HFF-Myc (cell line): Measurements from ENCODE around the gene FCMR.

Experiments
- DNase-seq: peaks from one replicate; pipeline ENCODE4 v3.0.0-alpha.2; 2011; ENCODE audit warnings: low read depth; ENCODE audit errors: extremely low read depth
- H3K4me3 ChIP-seq: replicated peaks from 2 replicates; pipeline ENCODE4 v1.5.1; 2011; ENCODE audit warnings: low read depth, mild to moderate bottlenecking, control low read depth, low read length
- CTCF ChIP-seq: IDR thresholded peaks from 2 replicates; pipeline ENCODE4 v1.5.1; 2012; ENCODE audit warnings: mild to moderate bottlenecking, low read depth, low read length, control low read depth; ENCODE audit errors: missing control alignments

Gene FCMR

GRCh38 chr1:206921772-206922265 lies at the start of gene FCMR:
TSS of gene FCMR (minus strand) at chr1:206921941. CDS start at chr1:206921854, 87 bp downstream.
- no peak within 1 kb of the TSS for H3K4me3 ChIP-seq
- no peak for TF ChIP-seq CTCF
- no peak for DNase-seq

- DNase-seq, result no peak
- no peak overlapping the region for H3K4me3 ChIP-seq
- no peak for TF ChIP-seq CTCF
These were observed 49.4 kb upstream of the FCMR start for GRCh38 chr1:206971029-206971655.

GRCh38 chr1:206970446-206970845 lies 48.7 kb upstream of the FCMR start, which contains the start of gene FCAMR:
TSS of gene FCAMR (minus strand) at chr1:206970460. CDS start at chr1:206970125, 335 bp downstream.
- H3K4me3 ChIP-seq, result no peak within 1 kb of the TSS
- DNase-seq, result no peak
- no peak for TF ChIP-seq CTCF

GRCh38 chr1:206969090-206969489 lies 47.3 kb upstream of the FCMR start:
- no peak for DNase-seq
- no peak overlapping the region for H3K4me3 ChIP-seq
- no peak for TF ChIP-seq CTCF

GRCh38 chr1:206967096-206967849 lies 45.5 kb upstream of the FCMR start:
- no peak for TF ChIP-seq CTCF
- no peak for DNase-seq
- no peak overlapping the region for H3K4me3 ChIP-seq

GRCh38 chr1:206965781-206966180 lies 44.0 kb upstream of the FCMR start:
- TF ChIP-seq CTCF, result no peak
- no peak overlapping the region for H3K4me3 ChIP-seq
- DNase-seq, result no peak
